IPS DF 4.7 (cell line): ENCODE data around the gene FHOD3.

Source experiments
- DNase-seq: peaks from one replicate; pipeline ENCODE4 v3.0.0-alpha.2; 2013; ENCODE audit warnings: low spot score; ENCODE audit errors: extremely low read depth

FHOD3 gene

DNA sequence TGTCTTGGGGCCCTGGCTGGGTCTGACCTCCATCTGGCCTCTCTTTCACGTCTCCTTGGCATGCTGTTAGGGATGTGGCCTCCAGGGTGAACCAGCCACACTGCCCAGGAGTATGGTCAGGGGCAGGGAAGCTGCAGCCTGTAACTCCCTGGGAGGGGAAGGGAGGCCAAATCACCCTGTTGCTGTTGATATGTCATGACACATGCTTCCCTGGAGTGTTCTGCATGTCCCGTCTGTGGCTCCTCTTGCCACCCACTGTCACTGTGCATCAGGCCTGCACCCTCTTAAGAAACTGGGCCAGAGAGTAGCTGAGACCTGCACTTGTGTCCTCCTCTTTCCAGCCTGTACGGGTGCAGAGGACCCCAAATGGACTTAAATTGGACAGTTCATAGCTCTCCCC is 221.3 kb downstream of the FHOD3 start:
- DNase-seq: no peak

DNA sequence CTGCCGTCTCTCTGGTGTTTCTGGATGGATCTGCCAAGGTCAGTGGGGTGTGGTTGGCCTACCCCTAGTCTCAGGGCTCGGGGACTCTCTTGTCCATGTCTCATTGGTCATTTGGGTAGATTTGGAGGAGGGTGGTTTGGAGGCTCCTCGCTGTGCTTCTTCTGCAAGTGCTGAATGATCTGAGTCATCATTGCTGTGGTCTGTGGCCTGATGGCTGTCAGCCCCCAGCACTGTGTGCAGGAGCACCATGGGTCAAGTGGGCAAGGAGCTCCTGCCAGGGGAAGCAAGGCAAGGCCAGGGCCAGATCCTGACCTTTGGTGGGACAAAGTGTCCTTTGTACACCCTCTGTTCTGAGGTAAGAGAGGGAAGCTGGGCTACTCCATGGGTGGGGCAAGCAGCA is 221.8 kb downstream of the FHOD3 start:
- no peak for DNase-seq

DNA sequence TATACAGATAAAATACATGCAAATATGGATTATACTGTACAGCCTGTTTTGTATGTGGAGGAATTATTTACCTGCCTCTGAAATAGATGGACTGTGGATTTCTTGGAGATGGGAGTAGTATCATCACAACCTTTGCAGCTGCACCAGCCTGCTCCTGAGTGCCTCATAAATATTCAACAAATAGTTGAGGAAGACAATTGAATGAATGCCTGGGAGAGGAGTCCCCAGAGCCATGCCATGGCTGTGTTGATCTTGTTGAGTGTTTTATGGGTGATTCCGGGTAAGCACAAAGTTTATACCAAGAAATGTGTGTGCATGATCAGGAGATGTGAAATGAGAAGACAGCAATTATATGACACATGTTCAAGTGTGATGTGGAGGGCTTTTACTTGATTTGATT is 225.0 kb downstream of the FHOD3 start:
- no peak for DNase-seq

DNA sequence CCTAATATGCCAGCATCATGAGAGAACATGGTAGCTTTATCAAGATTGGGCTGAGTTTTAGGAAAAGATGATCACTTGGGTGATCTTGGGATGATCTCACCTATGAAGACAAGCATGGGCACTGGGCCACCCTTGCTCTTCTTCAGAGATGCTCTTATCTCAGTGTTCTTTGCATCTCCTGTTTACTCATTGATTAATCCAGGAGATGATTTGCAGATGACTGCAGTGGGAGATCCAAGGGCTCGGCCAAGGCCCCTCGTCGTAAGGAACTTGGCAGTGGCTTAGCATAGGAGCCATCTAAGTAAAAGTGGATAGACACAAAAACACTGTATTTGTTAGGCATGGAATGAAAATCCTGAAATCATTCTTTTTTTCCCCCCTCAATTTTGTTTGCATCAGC is 228.4 kb downstream of the FHOD3 start:
- DNase-seq: no peak

DNA sequence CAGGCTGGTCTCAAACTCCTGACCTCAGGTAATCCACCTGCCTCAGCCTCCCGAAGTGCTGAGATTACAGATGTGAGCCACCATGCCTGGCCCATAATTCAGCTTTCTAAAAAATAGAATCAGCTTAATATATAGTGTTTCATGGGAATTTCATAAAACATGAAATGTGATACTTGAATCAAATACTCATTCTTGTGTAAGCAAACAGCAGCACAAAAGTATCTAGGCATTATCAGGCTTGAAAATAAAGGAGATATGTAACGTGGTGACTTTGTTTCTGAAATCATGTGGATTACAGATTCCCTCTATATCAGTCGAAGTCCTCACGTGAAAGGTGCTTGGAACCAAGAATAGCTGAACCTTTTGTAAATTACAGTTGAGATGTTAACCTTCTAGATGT is 229.1 kb downstream of the FHOD3 start:
- DNase-seq: no peak

DNA sequence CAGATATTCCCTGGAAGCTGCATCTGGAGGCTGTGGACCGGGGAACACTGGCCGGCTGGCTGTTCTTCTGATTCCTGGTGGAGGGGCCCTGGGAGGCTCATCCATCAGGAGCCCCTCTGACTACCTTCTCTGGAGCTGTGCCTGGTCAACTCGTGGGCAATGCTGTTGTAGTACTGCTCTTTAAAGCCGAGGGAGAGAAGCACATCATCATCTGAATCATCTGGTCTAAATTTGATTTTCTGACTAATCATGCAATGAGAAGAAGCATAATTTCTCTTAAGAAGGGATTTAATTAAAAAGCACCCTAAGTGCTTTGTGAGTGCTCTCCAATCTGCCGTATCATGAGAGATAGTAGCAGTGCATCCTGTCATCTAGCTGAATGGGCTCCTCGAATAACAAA is 229.5 kb downstream of the FHOD3 start:
- DNase-seq: no peak

DNA sequence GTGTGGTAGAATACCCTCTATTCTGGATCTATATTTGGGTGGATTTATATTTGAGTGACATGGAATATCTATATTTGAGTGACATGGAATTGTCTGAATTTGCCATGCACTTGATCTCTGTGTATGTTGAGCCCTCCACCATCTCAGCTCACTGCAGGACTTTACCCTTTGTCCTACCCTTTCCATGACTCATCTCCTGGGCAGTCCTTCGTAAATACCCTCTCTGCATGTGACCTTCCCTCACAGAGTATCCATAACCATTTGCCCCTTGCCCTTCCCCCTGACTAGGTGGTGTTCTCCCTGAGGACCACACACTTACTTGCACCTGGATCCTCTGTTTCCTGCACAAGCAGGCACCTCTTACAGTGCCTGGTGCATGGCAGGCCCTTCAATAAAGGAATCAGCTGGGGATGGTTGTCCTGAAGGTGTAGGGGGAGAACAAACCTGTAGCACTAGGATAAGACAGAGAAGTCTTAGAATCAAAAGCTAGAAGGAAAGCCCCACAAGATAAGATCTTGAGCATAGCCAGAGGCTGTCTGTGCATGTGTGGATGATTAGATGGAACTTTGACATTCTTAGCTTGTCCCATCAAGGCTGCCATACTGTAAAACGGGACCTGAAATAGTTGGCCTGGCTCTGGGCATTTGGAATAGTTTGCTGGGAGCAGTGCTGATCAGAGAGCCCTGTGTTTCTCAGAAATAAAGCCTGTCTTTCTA is 230.4 kb downstream of the FHOD3 start:
- DNase-seq: no peak

DNA sequence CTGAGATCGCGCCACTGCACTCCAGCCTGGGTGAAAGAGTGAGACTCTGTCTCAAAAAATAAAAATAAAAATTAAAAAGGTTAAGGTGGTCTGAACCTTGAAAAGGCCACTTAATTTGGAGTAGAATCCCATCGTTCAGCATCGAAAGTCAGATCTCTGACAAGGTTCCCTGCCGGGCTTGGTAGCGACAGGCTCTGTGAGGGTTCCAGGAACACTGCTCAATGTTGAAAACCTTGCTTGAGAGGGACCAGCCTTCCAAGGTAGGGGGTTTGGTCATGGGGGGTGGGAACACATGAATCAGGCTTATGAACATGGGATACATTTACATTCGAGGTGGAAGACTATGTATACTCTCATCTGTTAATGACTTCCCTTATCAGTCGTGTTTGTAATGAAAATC is 232.2 kb downstream of the FHOD3 start:
- DNase-seq: no peak

DNA sequence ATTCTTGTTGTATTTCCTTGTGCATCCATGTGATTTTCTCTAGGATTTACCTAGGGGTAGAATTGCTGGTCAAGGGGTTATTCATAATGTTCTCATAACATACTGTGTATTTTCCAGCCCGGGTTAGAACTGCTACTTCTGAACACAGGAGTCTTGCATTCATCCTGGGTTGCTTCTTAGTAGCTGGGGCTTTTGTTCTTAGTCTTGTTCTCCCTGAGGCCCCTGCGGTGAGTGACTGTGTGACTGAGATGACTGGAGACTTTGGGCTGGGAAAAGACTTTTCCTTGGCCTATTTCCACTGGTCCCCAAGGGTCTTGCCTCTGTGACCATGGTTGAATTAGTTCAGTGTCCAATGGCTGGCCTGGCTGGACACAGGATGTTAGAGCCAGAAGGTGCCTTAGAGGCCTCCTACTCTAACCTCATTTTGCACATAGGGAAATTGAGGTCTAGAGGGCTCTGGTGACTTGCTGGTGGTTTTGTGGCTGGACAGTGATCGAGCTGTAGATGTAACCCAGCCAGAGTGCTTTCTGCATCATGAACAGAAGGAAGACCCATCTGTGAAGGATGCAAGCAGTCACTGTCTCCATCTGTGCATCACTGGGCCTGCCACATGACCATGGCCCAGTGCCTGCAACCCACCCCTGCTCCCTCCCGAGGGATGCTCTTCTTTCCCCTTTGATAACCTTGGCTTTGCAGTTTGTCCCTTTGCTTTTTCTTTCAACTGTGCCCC is 233.3 kb downstream of the FHOD3 start:
- no peak for DNase-seq

DNA sequence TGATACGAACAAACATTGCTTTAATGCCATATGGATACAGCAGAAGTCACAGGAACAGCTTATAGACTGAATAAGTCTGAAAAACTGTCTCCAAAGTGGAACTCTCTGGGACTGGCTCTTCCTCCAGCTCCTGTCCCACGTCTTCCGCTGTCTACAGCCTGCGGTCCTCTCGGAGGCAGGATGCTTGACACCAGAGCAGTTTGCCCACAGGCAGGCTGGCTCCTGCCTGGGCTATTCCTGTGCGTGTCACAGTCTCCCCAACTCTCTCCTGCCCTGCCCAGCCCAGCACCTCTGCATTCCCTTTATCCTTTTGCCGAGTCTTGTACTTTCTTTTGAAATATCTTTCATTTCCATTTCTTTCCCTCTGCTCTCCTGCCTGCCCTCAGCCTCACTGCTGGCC is 234.1 kb downstream of the FHOD3 start:
- no peak for DNase-seq

DNA sequence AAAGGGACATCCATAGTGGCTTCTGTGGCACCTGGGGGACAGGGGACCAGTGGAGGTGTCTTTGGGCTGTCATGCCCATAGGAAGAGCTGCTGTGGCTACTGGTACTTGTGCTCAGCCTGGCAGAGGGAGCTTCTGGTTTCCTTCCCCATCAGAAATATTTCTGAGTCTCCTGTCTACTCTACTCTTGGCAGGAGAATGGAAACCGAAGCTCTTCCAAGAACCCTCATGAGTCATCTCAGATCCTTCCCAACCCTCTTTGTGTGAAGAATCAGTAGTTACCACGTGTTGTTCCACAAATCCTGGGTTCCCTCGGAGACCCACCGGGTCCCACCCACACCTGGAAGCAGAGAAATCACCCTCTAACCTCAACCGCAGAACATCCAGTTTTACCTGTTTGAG is 234.9 kb downstream of the FHOD3 start:
- no peak for DNase-seq

DNA sequence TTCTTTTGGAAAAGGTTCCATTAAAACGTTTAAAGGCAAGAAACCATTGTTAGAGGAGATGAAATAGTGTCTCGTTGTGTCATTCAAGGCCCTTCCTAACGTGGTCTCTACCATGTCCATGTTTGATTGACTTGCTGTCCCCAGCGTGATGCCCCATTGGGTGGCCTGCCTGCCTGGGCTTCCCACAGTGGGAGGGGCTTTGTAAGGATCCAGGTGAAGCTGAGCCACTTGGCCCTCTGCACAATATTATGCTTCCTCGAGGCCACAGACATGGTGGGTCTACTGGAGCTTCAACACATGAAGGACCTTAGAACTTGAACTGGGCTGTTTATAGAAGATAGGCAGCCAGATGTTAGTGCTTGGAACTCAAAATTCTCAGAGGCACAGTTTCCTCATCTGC is 235.3 kb downstream of the FHOD3 start:
- DNase-seq: no peak

DNA sequence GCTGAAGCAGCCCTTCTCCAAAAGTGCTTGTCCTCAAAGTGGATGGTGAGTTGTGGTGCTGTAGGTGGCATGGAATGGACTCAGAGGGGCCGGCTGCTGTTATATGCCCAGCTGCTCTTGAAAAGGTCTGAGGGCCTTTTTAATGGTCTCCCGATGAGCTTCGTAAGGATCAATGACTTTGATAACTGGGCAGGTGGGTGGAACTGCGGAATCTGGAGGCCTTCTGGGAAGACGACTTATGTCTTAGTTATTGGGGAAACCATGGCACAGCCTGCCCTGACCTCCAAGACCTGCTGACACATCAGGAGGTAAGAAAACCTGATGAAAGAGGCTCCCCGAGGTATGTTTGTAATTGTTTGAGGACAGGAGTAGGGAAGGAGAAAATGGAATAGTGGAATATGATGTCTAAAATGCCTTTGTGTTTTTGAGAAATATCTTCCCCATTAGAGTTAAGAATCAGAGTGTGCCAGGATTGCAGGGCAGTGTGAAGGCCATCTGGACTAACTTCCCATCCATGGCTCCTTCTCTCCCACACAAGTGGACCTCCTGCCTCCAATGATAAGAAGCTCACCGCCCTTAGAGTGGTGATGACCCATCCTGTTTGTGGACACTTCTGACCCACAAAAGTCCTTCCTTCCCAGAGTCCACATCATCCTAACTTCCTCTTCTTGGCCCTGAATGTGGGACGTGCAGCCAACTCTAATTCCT is 236.1 kb downstream of the FHOD3 start:
- DNase-seq: no peak

DNA sequence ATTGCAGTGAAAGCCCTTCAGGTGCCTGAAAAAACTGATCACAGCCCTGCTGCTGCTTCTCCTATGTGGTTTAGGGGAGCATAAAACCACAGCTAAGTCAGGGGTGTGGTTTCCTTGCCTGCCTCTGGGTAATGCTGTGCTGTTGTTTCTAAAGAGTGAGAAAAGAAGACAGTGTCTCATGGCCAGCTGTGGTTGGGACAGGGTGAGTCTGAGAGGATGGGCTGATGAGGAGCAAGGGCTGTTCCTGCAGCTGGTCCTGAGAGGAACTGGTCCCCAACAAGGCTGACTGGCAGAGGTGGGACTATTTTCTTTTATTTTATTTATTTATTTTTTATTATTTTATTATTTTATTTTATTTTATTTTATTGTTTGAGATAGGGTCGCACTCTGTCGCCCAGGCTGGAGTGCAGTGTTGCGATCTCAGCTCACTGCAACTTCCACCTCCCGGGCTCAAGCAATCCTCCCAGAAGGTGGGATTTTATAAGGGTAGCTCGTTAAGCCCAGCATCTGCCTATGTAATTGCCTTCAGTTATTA is 236.7 kb downstream of the FHOD3 start:
- DNase-seq: no peak

DNA sequence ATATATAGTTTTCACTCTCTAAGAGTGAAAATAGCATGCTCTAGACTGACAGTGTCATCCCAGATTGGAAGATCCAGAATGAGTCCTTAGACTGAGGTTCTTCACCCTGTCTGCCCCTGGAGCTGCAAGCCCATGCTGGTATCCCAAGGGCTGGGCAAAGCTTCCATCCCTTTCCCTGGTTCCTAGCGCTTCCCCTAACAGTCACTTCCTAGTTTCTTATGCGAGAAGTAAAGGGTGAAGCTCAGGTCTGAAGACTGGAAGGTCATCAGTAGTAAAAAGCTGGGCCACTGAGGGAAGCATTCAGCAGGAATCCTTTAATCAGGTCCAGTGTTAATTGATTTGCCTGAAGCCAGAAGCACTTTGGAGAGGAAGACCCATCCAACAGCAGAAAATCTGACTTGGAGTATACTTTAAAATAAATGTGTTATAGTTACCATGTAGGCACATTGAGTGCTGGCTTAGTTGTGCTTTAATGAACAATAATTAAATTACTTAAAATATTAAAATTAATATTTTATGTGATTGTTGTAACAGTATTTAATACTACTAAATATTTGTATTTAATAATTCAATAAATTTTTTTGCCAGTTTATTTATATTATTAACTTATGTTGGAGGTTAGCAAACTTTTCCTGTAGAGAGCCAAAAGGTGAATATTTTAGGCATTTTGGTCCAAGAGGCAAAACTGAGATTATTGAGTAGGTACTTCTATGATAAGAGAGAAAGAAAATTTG is 237.9 kb downstream of the FHOD3 start:
- no peak for DNase-seq

DNA sequence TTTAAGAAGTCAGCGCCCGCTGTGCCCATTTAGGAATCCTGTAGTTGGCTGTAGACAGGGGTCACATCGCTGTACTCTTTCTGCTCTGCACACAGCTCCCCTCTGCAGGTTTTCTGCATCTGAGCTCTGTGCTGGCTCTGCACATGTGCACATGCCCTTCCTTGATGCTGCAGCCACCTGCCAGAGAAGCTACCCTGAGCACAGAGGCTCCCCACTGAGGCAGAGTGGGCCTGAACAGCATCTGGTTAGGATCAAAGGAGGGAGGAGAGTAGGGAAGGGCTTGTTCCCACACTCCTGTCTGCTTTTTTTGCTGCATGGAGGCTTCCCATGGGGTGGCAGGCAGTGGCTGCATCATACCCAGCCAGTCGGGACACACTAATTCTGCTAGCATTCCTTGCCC is 238.9 kb downstream of the FHOD3 start:
- no peak for DNase-seq

DNA sequence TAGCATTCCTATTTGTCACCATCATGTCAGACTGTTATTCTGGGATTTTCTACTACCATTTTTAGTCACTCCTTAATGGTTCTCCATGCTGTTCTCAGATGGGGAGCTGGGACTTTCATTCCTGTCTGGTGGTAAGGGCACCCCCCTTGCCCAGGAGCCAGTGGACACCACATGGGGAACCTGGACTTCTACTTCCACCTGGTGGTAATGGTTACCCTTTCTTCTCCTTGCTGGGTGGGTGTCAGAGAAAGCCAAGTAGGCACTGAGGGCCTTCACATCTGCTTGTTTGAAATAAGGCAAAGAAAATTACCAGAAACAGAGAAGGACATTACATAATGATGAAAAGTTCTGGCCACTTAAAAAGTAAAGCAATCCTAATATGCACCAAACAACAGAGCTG is 239.8 kb downstream of the FHOD3 start:
- no peak for DNase-seq

DNA sequence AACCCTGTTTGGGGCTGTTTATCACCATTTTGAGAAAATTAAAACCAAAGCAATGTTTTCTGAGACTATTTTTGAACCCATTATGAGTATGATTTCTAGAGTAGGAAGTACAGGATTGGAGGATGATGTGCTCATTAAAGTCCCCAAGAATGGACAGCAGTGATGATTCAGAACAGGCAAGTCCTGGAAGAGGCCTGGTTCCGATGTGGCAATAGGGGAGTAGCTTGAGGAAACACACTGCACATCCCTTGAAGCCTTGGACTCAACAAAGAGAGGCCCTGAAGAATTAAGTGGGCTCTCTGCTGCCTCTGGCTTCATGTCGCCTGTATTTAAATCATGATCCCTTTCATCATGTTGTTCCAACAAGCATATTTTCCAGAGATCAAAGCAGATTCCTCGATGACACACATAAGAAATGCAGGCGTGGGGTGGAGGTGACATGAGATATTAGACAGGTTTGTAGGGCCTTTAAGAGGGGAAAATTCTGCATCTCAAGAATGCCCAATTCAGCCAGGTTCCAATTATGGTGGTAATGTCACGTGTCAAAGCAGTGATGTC is 242.2 kb downstream of the FHOD3 start:
- DNase-seq: no peak

DNA sequence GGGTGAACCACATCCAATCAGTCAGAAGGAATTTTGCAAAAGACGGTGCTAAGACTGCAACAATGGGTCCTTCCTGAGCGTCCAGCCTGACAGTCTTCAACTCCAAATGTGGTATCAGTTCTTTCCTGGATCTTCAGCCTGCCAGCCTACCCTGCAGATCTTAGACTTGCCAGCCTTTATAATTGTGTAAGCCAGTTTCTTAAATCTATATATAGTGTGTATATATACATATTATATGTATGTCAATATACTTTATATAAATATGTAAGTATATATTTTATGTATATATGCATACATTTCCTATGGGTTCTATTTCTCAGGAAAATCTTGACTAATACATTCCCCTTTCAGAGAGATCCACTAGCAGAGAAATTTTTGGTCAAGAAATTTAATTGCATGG is 245.5 kb downstream of the FHOD3 start:
- DNase-seq: no peak

DNA sequence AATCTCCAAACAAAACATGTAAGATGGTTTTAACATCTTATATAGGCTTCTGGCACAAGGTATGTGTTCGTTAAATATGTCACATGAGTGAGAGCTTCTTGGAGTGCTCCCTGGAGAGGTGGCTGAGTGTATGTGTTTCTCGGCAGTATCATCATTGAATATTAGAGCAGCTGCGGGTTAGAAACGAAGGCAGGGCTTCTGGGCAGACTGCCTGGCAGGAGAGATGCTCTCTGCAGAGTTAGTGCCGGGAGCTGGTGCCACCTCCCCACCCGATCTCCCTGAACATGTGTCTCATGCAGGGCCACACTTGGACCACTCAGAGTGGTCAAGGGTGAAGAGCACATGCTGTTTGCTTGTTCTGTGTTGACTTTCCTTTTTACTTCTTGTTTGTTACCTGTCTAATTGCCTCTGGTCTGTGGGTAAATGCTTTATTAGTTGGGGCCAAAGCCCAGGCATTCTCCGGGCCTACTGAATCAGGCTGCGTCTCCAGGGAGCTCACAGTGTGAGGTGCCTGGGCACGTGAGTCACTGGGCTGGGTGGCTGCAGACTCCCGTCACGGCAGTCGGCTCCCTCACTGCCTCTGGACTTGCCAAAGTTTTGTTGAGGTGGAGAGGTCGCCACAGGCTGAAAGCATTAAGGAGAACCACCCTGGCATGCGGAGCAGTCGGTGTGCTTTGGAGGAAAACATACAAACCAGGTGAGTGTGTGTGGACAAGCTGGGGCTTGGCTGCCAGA is 246.6 kb downstream of the FHOD3 start:
- no peak for DNase-seq
